ENCODE results near the gene ABCG5.

- TF ChIP-seq POLR2A (IDR thresholded peaks at IDR 0.05; ENCODE audit: low read length) (no peak), GATA1 (IDR thresholded peaks at IDR 0.05; ENCODE audit: low read depth, low read length) (no peak)
These were observed 40.6 kb upstream of the ABCG5 start for GRCh38 chr2:43879261-43879660.
